ENCODE measurements around the gene CAPN8.

CAPN8 gene

DNA sequence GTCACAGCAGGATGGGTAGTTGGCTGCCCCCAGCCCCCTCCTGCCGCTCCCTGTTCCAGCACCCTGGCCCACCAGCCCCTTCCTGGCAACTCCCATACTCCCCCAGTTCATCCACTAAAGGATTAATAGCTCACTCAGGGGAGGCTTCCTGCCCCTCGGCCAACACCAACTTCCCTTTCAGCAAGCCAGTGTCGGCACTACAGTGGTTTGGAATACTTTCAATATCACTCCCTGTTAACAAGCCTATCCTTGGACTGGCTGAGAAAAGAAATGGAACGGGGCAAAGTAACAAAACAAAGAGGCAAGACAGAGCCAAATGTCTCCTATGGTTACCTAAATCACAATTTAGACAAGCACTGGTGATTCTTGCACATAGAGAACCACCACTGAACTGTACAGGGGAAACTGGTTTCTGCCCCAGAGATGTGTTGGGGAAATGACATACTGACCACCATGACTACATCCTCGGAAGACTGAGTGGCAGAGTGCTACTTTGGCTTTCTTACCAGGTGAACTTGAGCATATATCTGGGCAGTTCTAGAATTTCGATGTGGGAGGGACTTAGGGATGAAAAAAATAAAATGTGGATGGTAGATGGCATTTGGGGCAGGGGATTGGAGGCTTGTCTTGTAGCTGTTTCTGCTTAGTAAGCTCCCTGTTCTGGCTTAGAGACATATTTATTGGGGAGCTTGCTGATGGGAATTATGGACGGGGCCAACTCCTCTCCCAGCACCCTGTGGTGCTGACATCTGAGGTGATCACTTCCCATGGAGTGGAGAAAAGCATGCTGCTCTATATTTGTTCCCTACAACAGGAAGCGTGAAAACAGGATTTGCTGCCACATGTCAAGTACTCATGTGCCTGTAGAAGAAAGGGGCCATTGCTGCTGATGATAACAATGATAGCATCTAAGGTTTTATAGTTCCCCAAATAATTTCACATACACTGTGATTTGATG, 39.7 kb upstream of the CAPN8 start:
- Histone ChIP-seq H3K27ac (no peak overlapping the region), H3K9ac (no peak overlapping the region), H3K9me3 (replicated peaks in 1 of 11) (no peaks in the 10 kb centered on the region), H3K4me2 (peak overlapping the region in 6 of 11 experiments; percentile 11 to 59 (median 37); a peak in 8 of 22 replicates), H3K4me3 (no peak overlapping the region), H3K4me1 (peaks cover 6 to 43% (median 17%) of the 10 kb centered on the region in 10 experiments; a peak in 16 of 20 replicates), H4K20me1 (no peaks in the 10 kb centered on the region; a peak in 1 of 22 replicates), H3K36me3 (no peaks in the 10 kb centered on the region), H3K27me3 (no peaks in the 10 kb centered on the region)
- TF ChIP-seq Cebpa-rat (IDR thresholded peaks at IDR 0.05) = no peak

- H3K4me1 ChIP-seq = peaks cover 6 to 36% (median 11%) of the 10 kb centered on the region in 10 experiments; a peak in 15 of 20 replicates
- no peak for TF ChIP-seq Cebpa-rat (IDR thresholded peaks at IDR 0.05)
- H3K36me3 ChIP-seq = no peaks in the 10 kb centered on the region
- no peaks in the 10 kb centered on the region; a peak in 1 of 22 replicates for H4K20me1 ChIP-seq
- H3K9ac ChIP-seq = no peak overlapping the region
- H3K4me2 ChIP-seq = no peak overlapping the region
- no peaks in the 10 kb centered on the region for H3K9me3 ChIP-seq (replicated peaks in 1 of 11)
- no peak overlapping the region for H3K27ac ChIP-seq
- no peaks in the 10 kb centered on the region for H3K27me3 ChIP-seq
- H3K4me3 ChIP-seq = no peak overlapping the region
Observed at GRCh38 chr1:223703668-223704013, 38.1 kb upstream of the CAPN8 start.

- Histone ChIP-seq H3K36me3 (no peaks in the 10 kb centered on the region), H3K4me2 (no peak overlapping the region), H3K9ac (no peak overlapping the region), H3K4me3 (no peak overlapping the region), H3K27ac (no peak overlapping the region), H4K20me1 (no peaks in the 10 kb centered on the region; a peak in 1 of 22 replicates), H3K4me1 (peaks cover 7 to 35% (median 14%) of the 10 kb centered on the region in 10 experiments), H3K27me3 (no peaks in the 10 kb centered on the region), H3K9me3 (replicated peaks in 1 of 11) (no peaks in the 10 kb centered on the region)
- TF ChIP-seq Cebpa-rat (IDR thresholded peaks at IDR 0.05) = no peak
Observed at GRCh38 chr1:223702735-223703667, 37.5 kb upstream of the CAPN8 start.

DNA sequence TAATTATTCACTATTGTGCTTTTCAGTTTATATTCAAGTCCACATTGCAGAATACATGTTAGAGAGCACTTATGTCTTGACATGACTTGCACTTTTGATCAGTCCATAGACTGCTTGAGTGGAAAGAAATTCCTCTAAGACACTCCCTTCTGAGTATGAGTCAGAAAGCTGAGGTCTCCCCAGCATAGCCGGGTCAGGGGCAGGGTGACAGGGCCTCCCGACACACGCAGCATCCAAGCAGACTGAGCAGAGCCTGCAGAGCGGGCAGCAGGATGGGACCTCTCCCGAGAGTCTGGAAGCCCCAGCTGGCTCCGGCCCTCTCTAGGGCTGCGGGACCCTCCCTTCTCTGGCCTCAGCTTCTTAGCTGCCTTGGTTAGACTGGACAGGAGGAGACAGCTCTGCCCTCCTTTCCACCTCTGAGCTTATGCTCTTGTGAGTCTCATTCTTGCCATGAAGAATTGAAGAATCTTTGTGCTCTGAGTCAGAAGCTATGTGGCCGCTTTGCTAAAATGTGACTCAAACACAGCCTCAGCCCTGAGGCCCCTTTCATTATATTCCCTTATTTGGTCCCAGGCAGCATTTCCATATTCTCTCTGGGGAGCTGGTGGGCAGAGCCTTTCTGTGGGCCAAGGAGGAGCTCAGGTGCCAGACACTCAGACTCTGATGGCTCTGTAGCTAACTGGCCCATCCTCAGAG, 35.6 kb upstream of the CAPN8 start:
- Histone ChIP-seq H3K9ac (0 out of 22 replicates have a peak overlapping the region, but pooled peaks of 1 of the 11 experiments have one; percentile 1), H3K4me2 (peak overlapping the region in 4 of 11 experiments; percentile 4 to 39 (median 6); a peak in 4 of 22 replicates), H3K27me3 (no peaks in the 10 kb centered on the region), H3K9me3 (replicated peaks in 1 of 11) (no peaks in the 10 kb centered on the region), H4K20me1 (no peaks in the 10 kb centered on the region), H3K27ac (no peak overlapping the region), H3K4me3 (no peak overlapping the region), H3K4me1 (peaks cover 7 to 28% (median 15%) of the 10 kb centered on the region in 10 experiments; a peak in 18 of 20 replicates), H3K36me3 (no peaks in the 10 kb centered on the region)
- TF ChIP-seq Cebpa-rat (IDR thresholded peaks at IDR 0.05) = no peak

DNA sequence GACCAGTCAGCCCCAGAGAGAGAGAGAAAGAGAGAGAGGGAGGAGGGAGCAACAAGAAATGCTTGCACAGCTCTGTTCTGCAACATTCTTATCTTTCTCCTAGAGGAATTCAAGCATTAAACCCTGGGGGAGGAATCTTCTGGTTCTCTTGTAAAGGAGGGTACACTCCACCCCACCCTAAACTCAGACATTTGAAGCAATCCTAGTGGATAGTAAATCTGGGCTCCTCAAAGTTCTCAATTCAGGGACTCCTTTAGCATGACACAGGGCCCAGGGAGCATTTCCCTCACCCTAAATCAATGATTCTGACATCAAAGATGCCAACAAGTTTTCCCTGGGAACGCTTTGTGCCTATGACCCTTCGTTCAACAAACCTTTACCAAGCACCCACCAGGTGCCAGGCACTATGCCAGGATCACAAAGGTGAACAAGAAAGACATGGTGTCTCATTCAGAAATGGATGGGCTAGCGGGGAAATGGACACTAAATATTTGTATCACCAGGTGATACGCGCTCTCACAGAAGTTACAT, 35.0 kb upstream of the CAPN8 start:
- Histone ChIP-seq H3K4me2 (no peak overlapping the region; a peak in 1 of 22 replicates), H3K27ac (no peak overlapping the region), H3K9ac (0 out of 22 replicates have a peak overlapping the region, but pooled peaks of 1 of the 11 experiments have one; percentile 1), H3K4me1 (peaks cover 6 to 28% (median 14%) of the 10 kb centered on the region in 10 experiments; a peak in 17 of 20 replicates), H3K9me3 (replicated peaks in 1 of 11) (no peaks in the 10 kb centered on the region), H3K36me3 (no peaks in the 10 kb centered on the region), H4K20me1 (no peaks in the 10 kb centered on the region), H3K4me3 (no peak overlapping the region), H3K27me3 (no peaks in the 10 kb centered on the region)
- TF ChIP-seq Cebpa-rat (IDR thresholded peaks at IDR 0.05) = no peak

- no peaks in the 10 kb centered on the region for H3K36me3 ChIP-seq
- H3K4me1 ChIP-seq = peaks cover 6 to 13% (median 8%) of the 10 kb centered on the region in 10 experiments; a peak in 17 of 20 replicates
- no peaks in the 10 kb centered on the region for H4K20me1 ChIP-seq
- H3K27ac ChIP-seq = no peak overlapping the region
- no peaks in the 10 kb centered on the region for H3K27me3 ChIP-seq
- H3K4me3 ChIP-seq = no peak overlapping the region
- 0 out of 22 replicates have a peak overlapping the region, but pooled peaks of 1 of the 11 experiments have one; percentile 16 for H3K9ac ChIP-seq
- H3K4me2 ChIP-seq = no peak overlapping the region
- H3K9me3 ChIP-seq (replicated peaks in 1 of 11) = no peaks in the 10 kb centered on the region
- no peak for TF ChIP-seq Cebpa-rat (IDR thresholded peaks at IDR 0.05)
Observed at GRCh38 chr1:223695941-223696340, 30.4 kb upstream of the CAPN8 start.

DNA sequence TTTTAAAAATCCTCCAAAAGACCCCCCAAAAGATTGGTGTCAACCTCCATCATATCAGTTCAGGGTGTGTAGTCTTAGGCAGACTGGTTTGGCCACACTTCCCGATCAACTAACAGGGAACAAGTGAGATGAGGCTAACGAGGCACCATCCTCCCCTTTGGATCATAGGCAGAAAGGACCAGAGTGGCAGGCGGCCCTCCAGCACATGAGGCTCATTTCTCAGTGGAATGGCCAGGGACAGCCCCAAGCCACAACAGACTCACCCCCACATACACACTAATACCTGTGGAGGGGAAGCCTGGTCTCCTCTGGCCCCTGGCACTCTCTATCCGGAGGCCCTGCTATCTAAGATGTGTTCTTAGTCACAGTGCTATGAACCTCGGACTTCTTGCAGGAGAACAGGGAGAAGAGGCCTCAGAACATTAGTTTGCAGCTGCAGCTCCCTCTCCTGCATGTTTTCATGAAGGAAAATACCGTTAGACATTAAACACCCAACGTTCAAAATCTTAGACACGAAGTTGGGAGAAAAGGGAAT, 29.6 kb upstream of the CAPN8 start:
- no peak overlapping the region for H3K4me3 ChIP-seq

DNA sequence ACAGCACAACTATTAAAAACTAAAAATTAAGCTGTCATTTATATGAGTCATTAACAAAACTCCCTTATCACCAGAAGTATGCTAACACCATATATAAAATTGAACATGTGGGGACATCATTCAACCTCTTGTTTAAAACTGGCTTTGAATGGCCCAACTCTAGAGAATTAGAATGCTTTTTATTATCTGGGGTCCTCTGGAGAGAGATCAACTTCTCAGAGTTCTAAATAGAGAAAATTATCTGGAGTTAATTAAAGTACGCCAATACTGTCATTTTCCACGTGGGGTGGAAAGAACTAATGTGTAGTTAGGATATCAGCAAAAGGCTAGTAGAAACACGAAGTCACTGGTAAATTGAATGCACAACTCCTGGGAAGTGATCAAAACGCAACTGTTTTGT, 25.6 kb upstream of the CAPN8 start:
- Histone ChIP-seq H3K4me3 (no peak overlapping the region), H3K27ac (no peak overlapping the region), H3K9ac (no peak overlapping the region), H4K20me1 (no peaks in the 10 kb centered on the region), H3K4me2 (no peak overlapping the region), H3K36me3 (no peaks in the 10 kb centered on the region), H3K27me3 (no peaks in the 10 kb centered on the region), H3K9me3 (replicated peaks in 1 of 11) (no peaks in the 10 kb centered on the region), H3K4me1 (no peaks in the 10 kb centered on the region)
- no peak for TF ChIP-seq Cebpa-rat (IDR thresholded peaks at IDR 0.05)

More for the DNA sequence above, 29.6 kb upstream of the CAPN8 start:
- H3K27ac ChIP-seq = no peak overlapping the region
- no peaks in the 10 kb centered on the region for H4K20me1 ChIP-seq
- peaks cover 6 to 11% (median 7%) of the 10 kb centered on the region in 10 experiments; a peak in 14 of 20 replicates for H3K4me1 ChIP-seq
- H3K4me2 ChIP-seq = no peak overlapping the region
- H3K9ac ChIP-seq = no peak overlapping the region
- no peaks in the 10 kb centered on the region for H3K27me3 ChIP-seq
- TF ChIP-seq Cebpa-rat (IDR thresholded peaks at IDR 0.05) = no peak
- H3K36me3 ChIP-seq = no peaks in the 10 kb centered on the region
- no peaks in the 10 kb centered on the region for H3K9me3 ChIP-seq (replicated peaks in 1 of 11)

Measured in BLaER1 treated with 17β-estradiol and CSF1 and Interleukin-3, amounts not matched to agents 10 nM and 100 nM (cell line).